Neural crest cell (in vitro differentiated cells): Measurements from ENCODE around the gene SLC35D3. TPM values are rescaled to one million over a fixed set of nuclear protein-coding genes. Genes with fewer than 3 reads are reported as not detected.
"Not testable (repeated sequence)": the region's sequence is repeated elsewhere in the genome, so short reads cannot be mapped to it uniquely, and the experiment has no call there.

Source experiments
- DNase-seq: peaks from one replicate; pipeline ENCODE4 v3.0.0; 2021; ENCODE audit warnings: low read depth, mixed read lengths, low spot score
- H3K27ac Mint-ChIP-seq: one replicate; pipeline ENCODE4 v1.8.0; 2021; ENCODE audit warnings: mild to moderate bottlenecking, mixed read lengths; ENCODE audit not compliant: unreplicated experiment
- H3K27me3 Mint-ChIP-seq: 2 replicates; pipeline ENCODE4 v1.8.0; 2021; ENCODE audit warnings: low read depth, mild to moderate bottlenecking, mixed read lengths
- H3K36me3 Mint-ChIP-seq: 2 replicates; pipeline ENCODE4 v1.8.0; 2021; ENCODE audit warnings: low read depth, mild to moderate bottlenecking, mixed read lengths
- H3K4me1 Mint-ChIP-seq: 2 replicates; pipeline ENCODE4 v1.8.0; 2021; ENCODE audit warnings: mixed read lengths
- H3K4me3 Mint-ChIP-seq: one replicate; pipeline ENCODE4 v1.8.0; 2021; ENCODE audit warnings: mild to moderate bottlenecking, mixed read lengths
- H3K9me3 Mint-ChIP-seq: 2 replicates; pipeline ENCODE4 v1.8.0; 2021; ENCODE audit warnings: mixed read lengths
- CTCF ChIP-seq: fragments of 200-600 bp; sonication (generic); conservative IDR thresholded peaks from 2 replicates; pipeline ENCODE4 v1.5.0; 2021; ENCODE audit warnings: antibody characterized with exemption, mild to moderate bottlenecking
- total RNA-seq: library from RNA; stranded (reverse); gene quantifications from 2 replicates; pipeline ENCODE4 v1.2.1, GENCODE V29; 2021

SLC35D3 gene
- total RNA-seq, 1 donor from 2014 or later, result not detected

DNA sequence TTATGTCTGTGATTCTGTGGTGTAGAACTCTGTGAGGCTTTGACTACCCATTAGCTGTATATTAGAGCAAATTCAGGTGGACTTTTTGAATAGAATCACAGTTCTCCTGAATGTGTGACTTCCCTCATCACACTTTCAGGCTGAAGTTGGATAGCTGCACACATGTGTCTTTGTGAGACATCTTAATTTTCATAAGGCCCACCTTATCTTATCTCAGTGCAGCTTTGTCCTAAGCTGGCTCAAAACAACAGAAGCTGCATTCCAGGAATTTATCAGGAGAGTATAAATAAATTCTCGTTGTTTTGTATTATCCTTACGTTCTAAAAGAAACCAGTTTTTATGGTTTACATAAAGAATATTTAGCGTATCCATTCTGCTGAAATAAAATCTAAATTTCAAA is 26.2 kb upstream of the SLC35D3 start:
- TF ChIP-seq CTCF, result no peak
- Mint-ChIP-seq H3K27ac (no peak overlapping the region), H3K36me3 (peaks cover 5% of the 10 kb centered on the region), H3K4me3 (no peak overlapping the region), H3K4me1 (peaks cover 11% of the 10 kb centered on the region), H3K27me3 (no peaks in the 10 kb centered on the region), H3K9me3 (no peaks in the 10 kb centered on the region)
- no peak for DNase-seq

DNA sequence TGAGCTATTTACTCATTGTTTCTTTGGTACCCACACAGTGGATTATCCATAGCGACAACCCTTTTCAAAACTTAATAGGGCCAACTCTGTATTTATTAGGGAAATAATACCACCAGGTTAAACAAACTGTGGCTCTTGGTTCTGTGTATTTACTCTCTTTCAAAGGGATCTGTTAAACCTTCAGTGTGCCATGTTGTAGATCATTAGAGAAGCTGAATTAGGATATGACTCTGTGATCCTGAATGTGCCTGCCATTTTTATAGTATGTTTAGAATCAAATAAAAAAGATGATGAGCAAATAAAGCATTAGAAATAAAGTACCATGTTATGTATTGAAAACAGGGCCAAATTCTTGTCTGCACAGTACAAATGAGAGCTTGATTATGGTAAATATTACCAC is 25.0 kb upstream of the SLC35D3 start:
- Mint-ChIP-seq H3K4me1 (peaks cover 8% of the 10 kb centered on the region), H3K9me3 (no peaks in the 10 kb centered on the region)

DNA sequence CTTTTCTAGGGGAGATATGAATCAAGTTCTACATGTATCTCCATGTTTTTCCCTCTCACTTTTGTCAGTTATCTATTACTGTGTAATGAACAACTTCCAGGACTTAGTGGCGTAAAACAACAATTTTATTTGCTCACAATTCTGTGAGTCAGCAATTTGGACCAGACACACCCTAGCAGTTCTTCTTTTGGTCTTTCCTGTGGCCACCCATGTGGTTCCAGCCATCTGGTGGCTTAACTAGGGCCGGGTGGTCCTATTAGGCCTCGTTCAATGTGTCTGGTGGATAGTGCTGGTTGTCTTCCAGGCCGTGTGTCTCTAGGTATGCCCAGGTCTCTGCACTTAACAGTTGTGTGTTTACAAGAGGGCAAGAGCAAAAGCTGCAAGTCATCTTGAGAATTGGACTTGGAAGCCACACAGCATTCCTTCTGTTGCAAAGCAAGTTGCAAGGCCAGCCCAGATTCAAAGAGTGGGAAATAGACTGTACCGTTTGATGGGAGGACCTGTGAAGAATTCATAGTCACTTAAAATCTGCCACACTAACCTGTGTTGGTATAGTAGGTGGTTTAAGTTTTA is 20.8 kb upstream of the SLC35D3 start:
- Mint-ChIP-seq H3K4me3 (no peak overlapping the region), H3K9me3 (no peaks in the 10 kb centered on the region), H3K27ac (no peak overlapping the region), H3K27me3 (no peaks in the 10 kb centered on the region), H3K36me3 (peaks cover 12% of the 10 kb centered on the region), H3K4me1 (peaks cover 2% of the 10 kb centered on the region)
- TF ChIP-seq CTCF, result no peak
- no peak for DNase-seq

More for the DNA sequence above, 25.0 kb upstream of the SLC35D3 start:
- no peak for DNase-seq
- Mint-ChIP-seq H3K27me3 (no peaks in the 10 kb centered on the region), H3K27ac (no peak overlapping the region), H3K4me3 (no peak overlapping the region), H3K36me3 (peaks cover 10% of the 10 kb centered on the region)
- no peak for TF ChIP-seq CTCF

DNA sequence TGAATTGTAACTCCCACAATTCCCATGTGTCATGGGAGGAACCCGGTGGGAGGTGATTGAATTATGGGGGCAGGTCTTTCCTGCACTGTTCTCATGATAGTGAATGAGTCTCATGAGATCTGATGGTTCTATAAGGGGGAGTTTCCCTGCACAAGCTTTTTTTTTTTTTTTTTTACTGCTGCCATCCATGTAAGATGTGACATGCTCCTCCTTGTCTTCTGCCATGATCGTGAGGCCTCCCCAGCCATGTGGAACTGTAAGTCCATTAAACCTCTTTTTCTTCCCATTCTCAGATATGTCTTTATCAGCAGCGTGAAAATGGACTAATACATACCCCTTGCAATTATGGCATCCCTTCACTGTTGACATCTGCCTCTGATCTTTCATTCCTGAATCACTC is 17.6 kb upstream of the SLC35D3 start:
- not testable (repeated sequence) for DNase-seq, H3K4me3 Mint-ChIP-seq, H3K27ac Mint-ChIP-seq, H3K27me3 Mint-ChIP-seq, H3K9me3 Mint-ChIP-seq, H3K4me1 Mint-ChIP-seq
- H3K36me3 Mint-ChIP-seq, result peaks cover 12% of the 10 kb centered on the region

DNA sequence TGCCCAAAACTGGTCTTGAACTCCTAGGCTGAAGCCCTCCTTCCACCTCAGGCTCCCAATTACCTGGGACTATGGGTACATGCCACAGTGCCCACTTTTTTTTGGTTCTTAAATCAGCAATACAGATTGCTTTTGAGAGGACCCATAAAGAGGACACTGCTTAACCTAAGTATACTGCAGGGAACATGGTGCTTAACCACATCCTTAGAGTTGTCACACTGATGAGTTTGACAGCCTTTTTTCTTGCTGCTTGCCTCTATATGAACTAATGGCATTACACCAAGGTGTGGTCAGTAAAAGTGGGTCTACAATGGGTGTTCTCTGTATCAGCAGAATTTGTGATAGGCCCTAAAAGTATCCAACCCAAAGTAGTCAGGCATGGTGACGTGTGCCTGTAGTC is 7.2 kb upstream of the SLC35D3 start:
- Mint-ChIP-seq H3K36me3 (peaks cover 2% of the 10 kb centered on the region), H3K9me3 (no peaks in the 10 kb centered on the region), H3K27me3 (peaks cover 16% of the 10 kb centered on the region), H3K27ac (no peak overlapping the region), H3K4me1 (no peaks in the 10 kb centered on the region), H3K4me3 (no peak overlapping the region)
- no peak for DNase-seq
- TF ChIP-seq CTCF, result no peak

DNA sequence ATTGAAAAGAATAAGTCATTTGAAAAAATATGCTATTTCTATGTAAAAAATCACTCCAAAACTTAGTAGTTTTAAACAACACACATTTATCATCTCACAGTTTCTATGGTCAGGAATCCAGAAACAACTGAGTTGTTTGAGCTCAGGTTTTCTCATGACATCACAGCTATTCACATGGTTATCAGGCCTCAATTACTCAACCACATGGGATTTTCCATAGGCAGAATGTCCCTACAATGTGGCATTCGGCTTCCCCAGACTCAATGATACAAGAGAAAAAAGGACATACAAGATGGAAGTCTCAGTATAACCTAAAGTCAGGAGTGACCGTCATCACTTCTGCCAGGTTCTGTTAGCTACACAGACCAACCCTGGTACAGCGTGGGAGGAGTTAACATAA is 3.4 kb upstream of the SLC35D3 start:
- peak overlapping the region; percentile 8 for H3K4me3 Mint-ChIP-seq
- H3K36me3 Mint-ChIP-seq, result peaks cover 2% of the 10 kb centered on the region
- no peaks in the 10 kb centered on the region for H3K9me3 Mint-ChIP-seq
- TF ChIP-seq CTCF, result no peak
- H3K27me3 Mint-ChIP-seq, result peaks cover 44% of the 10 kb centered on the region
- no peak for DNase-seq
- no peak overlapping the region for H3K27ac Mint-ChIP-seq
- H3K4me1 Mint-ChIP-seq, result peaks cover 6% of the 10 kb centered on the region
